ENCODE results near the gene METTL24.

The METTL24 gene, protein sequence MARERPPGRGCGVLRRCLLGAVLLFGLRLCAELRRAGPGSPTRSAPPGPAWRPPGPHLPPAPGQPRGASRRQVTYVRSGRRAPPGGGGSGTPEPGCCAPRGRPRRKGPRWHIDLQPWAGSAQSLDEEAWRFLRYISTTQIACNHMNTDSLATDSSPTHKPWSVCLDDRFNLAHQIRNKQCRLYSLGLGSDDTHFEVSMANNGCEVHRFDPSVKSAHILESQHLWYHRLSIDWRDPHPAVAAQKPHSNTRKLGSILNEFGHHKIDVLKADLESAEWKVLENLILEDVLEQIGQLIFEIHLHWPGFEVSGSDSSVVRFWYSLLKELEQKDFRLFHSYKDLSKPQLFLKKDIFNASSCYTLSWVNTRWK

DNA sequence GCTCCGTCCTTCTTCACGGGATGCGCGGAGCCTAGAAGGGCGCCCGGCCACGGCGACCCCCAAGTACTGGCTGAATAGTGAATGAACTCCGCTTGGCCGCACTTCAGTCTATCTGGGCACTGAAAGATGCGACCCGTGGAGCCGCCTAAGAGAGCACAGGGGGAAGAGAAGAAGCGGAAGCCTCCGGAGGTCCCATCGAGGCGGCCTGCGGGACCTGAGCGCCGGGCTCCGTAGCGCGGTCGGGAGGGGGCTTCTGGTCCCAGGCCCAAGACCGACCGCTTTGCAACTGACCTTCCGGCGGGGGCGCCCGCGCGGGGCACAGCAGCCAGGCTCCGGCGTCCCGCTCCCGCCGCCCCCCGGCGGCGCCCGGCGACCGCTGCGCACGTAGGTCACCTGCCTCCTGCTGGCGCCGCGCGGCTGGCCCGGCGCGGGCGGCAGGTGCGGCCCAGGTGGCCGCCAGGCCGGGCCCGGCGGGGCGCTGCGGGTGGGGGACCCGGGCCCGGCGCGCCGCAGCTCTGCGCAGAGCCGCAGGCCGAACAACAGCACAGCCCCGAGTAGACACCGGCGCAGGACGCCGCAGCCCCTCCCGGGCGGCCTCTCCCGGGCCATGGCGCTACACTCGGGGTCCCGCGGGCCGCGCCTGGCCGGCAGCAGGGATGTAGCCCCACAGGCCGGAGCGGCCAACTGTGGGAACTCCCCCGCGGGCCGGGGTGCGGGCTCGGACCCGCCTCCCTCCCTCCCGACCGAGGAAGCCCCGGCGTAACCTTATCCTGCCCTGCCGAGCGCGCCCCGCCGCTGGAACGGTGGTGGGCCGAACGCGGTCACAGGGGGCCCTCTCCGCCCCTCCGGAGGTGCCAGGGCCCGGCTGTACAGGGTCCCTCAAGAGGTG is at the start of gene METTL24:
TSS of gene METTL24 (minus strand) at position 686 of the 889 bp plus-strand sequence. CDS start at position 609, 77 bp downstream.
- TF ChIP-seq, protein P1, sequence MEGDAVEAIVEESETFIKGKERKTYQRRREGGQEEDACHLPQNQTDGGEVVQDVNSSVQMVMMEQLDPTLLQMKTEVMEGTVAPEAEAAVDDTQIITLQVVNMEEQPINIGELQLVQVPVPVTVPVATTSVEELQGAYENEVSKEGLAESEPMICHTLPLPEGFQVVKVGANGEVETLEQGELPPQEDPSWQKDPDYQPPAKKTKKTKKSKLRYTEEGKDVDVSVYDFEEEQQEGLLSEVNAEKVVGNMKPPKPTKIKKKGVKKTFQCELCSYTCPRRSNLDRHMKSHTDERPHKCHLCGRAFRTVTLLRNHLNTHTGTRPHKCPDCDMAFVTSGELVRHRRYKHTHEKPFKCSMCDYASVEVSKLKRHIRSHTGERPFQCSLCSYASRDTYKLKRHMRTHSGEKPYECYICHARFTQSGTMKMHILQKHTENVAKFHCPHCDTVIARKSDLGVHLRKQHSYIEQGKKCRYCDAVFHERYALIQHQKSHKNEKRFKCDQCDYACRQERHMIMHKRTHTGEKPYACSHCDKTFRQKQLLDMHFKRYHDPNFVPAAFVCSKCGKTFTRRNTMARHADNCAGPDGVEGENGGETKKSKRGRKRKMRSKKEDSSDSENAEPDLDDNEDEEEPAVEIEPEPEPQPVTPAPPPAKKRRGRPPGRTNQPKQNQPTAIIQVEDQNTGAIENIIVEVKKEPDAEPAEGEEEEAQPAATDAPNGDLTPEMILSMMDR (IDR thresholded peaks at IDR 0.05; ENCODE audit: low read depth, low read length): no peak
- no peak for DNase-seq (ENCODE audit: low read depth in 2 of 2)
- peak within 1 kb of the TSS in 1 of 2 donors; percentile 36 for H3K4me3 ChIP-seq (replicated peaks in 1 of 2; ENCODE audit: low read depth in 2 of 2, low read length in 2 of 2)

DNA sequence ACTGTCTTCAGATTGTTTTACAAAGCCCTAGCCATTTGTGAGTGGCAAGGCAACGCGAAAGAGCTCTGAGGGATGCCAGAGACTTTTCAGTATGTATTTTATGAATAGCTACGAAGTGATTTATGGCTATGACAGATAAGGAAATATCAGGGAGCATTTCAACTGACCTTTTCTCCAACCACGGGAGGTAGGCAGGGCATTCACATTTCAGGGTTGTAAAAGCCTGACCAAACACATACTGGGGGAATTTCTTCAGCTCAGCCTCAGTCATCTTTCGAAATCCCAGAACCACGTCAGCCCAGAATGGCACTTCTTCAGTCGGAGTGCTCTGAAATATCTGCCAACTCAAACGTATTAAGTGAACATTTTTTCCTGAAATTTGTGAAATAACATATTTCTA is 46.5 kb upstream of the METTL24 start:
- H3K4me3 ChIP-seq (replicated peaks in 1 of 2; ENCODE audit: low read depth in 2 of 2, low read length in 2 of 2): no peak overlapping the region
- peak in 1 of 2 donors; percentile 44 for DNase-seq (ENCODE audit: low read depth in 2 of 2)
- TF ChIP-seq, protein P1 (IDR thresholded peaks at IDR 0.05; ENCODE audit: low read depth, low read length): no peak

DNA sequence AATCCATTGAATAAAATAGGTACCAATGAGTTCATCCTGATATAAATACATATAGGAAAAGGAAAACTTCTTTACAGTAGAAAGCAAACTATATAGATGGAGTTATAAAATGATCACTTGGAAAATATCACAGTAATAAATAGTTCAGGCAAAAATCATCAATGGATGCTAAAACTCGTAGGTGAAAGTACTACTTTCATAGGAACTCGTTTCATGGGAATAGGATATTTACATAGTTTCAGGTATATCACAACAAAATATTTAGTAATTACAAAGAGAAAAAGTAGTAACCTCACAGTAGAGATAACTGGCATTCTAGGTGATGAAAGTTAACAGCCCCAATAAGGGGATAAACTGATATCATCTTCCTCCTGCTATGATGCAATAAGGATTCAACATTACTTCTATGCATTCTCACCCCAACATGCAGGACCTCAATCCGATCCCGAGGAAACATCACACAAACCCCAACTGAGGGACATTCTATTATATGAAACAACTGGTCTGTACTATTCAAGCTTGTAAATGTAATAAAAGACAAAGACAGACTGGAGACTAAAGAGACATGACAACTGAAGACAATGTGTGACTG is 43.5 kb upstream of the METTL24 start:
- TF ChIP-seq, protein P1 (IDR thresholded peaks at IDR 0.05; ENCODE audit: low read depth, low read length): no peak
- DNase-seq (ENCODE audit: low read depth in 2 of 2): no peak
- H3K4me3 ChIP-seq (replicated peaks in 1 of 2; ENCODE audit: low read depth in 2 of 2, low read length in 2 of 2): no peak overlapping the region

DNA sequence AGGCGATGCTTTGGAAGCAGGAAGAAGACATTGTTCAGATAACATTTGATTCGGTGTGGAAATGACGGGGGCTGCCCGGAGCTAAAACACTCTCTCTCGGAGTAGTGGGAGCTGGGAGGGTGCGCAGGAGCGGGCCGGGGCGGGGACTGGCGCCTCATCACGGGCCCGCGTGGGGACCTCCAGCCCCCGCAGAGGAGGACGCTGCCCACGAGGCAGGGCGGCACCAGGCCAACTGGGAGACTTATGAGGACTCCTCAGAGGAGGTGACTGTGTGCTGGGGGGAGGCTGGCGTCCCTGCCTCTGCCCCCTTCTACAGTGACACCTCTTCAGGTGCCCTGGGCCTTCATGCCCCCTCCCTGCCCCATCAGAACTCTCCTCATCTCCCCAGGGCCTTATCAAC is 42.1 kb upstream of the METTL24 start:
- no peak for DNase-seq (ENCODE audit: low read depth in 2 of 2)
- TF ChIP-seq, protein P1 (IDR thresholded peaks at IDR 0.05; ENCODE audit: low read depth, low read length): no peak
- H3K4me3 ChIP-seq (replicated peaks in 1 of 2; ENCODE audit: low read depth in 2 of 2, low read length in 2 of 2): peak overlapping the region; percentile 30 to 46

DNA sequence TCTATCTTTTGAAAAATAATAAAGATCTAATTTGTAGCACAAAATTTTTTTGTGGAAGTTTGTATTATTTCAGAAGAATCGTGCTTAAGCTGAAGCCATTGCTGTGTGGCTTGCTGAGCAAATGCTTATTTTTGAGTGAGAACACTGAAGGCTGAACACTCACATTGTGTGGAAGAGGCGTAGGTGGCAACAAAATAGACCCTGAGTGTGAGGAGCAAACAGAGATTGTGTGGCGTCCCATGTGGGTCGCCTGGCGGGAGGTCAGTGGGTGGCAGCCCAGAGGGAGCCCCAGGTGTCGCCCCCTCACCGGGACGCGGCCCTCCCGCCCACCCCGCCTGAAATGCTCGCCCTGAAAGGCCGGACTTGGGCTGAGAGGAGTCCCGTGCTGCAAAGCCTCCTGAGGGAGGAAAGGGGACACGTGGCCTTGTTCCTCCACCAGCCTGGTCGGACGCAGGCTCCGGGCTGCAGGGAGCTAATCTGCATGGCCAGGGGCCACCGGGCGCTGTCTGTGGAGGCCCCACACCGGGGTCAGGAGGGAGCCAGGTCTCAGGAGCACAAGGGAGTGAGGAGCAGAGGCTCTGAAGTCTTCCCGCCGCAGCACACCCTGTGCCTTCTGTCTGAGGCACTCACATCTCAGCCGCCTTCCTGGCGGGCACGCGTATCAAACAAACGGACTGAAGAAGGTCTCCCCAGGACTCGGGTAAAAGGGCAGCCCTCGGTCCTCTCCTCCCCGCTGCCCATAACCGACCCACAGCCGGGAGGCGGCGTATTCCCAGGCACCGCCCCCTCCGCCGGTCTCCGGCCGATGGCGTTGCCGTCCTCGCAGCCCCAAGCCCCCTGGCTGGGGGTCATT is 41.3 kb upstream of the METTL24 start:
- H3K4me3 ChIP-seq (replicated peaks in 1 of 2; ENCODE audit: low read depth in 2 of 2, low read length in 2 of 2): peak overlapping the region; percentile 30 to 46
- peak; percentile 15 to 18 for DNase-seq (ENCODE audit: low read depth in 2 of 2)
- TF ChIP-seq, protein P1 (IDR thresholded peaks at IDR 0.05; ENCODE audit: low read depth, low read length): peak; percentile 6

DNA sequence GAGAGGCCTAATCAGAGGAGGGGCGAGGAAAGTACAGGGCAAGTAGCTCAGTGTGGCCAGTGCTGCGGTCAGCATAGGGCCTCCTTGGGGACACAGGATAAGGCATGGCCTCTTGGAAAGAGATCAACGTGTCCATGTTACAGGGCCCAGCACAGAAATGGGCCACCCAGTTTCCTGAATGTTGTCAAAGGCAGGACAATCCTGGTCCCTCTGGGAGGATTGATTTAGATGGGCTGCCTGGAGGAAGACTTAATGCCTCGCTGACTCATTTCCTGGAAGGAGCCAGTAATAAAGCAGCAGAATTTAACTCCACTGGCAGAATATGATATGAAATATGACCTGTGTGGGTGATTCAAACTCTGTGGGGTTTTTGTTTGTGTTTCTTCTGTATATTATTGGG is 40.6 kb upstream of the METTL24 start:
- no peak overlapping the region for H3K4me3 ChIP-seq (replicated peaks in 1 of 2; ENCODE audit: low read depth in 2 of 2, low read length in 2 of 2)
- peak; percentile 23 to 69 for DNase-seq (ENCODE audit: low read depth in 2 of 2)

More for the DNA sequence above, 40.6 kb upstream of the METTL24 start:
- TF ChIP-seq, protein P1 (IDR thresholded peaks at IDR 0.05; ENCODE audit: low read depth, low read length): no peak

Data from cardiac fibroblast (primary cell).